ENCODE measurements around the gene RNASEH2B. TPM values are rescaled to one million over a fixed set of nuclear protein-coding genes. Genes with fewer than 3 reads are reported as not detected.

RNASEH2B gene
- total RNA-seq, 1 donor from 2014 or later = 60.5 TPM

DNA sequence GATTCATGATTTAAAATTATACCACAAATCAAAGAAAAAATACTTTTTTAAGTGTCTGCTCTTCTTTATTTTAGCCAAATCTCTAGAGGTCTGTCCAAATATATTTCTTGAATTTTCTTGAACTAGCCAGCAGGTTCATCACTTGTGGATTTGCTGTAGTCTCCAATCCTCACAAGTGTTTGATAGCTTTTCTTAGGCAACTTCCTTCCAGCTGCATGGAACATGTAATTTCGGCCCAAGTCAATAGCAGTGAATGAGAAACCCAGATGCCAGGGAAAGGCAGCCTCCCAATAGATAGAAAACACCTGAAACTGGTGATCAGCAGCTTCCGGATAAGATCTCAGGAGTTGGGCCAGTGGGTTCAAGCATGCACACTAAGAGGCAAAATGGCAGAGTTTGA lies 15.6 kb upstream of the RNASEH2B start:
- intact Hi-C loops (cut with DNase I) = no loop called here
- no peak overlapping the region for H3K27ac ChIP-seq
- TF ChIP-seq, protein P1, sequence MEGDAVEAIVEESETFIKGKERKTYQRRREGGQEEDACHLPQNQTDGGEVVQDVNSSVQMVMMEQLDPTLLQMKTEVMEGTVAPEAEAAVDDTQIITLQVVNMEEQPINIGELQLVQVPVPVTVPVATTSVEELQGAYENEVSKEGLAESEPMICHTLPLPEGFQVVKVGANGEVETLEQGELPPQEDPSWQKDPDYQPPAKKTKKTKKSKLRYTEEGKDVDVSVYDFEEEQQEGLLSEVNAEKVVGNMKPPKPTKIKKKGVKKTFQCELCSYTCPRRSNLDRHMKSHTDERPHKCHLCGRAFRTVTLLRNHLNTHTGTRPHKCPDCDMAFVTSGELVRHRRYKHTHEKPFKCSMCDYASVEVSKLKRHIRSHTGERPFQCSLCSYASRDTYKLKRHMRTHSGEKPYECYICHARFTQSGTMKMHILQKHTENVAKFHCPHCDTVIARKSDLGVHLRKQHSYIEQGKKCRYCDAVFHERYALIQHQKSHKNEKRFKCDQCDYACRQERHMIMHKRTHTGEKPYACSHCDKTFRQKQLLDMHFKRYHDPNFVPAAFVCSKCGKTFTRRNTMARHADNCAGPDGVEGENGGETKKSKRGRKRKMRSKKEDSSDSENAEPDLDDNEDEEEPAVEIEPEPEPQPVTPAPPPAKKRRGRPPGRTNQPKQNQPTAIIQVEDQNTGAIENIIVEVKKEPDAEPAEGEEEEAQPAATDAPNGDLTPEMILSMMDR (IDR thresholded peaks at IDR 0.05) = no peak
- H3K9me3 ChIP-seq = no peaks in the 10 kb centered on the region
- no peaks in the 10 kb centered on the region for H3K4me1 ChIP-seq
- H3K36me3 ChIP-seq = no peaks in the 10 kb centered on the region
- H3K4me3 ChIP-seq = no peak overlapping the region
- DNase-seq (ENCODE audit: low spot score in 2 of 2) = no peak
- no peaks in the 10 kb centered on the region for H3K27me3 ChIP-seq

DNA sequence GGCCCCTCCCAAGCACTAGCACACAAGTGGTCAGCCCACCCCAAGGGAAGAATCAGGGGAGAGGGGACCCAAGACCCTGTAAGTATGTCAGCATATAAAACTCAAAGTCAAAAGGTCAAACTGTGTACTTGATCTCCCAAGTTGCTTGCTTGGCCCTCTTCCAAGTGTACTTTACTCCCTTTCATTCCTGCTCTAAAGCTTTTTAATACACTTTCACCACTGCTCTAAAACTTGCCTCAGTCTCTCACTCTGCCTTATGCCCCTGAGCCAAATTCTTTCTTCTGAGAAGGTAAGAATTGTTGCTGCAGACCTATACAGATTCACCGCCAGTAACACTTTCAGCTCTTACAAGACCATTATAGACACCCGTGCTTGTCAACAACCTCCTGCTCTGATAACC lies 15.1 kb upstream of the RNASEH2B start:
- DNase-seq (ENCODE audit: low spot score in 2 of 2) = no peak
- intact Hi-C loops (cut with DNase I) = no loop called here
- TF ChIP-seq, protein P1 (IDR thresholded peaks at IDR 0.05) = no peak
- Histone ChIP-seq H3K27me3 (no peaks in the 10 kb centered on the region), H3K9me3 (no peaks in the 10 kb centered on the region), H3K27ac (no peak overlapping the region), H3K4me3 (no peak overlapping the region), H3K4me1 (no peaks in the 10 kb centered on the region), H3K36me3 (no peaks in the 10 kb centered on the region)

DNA sequence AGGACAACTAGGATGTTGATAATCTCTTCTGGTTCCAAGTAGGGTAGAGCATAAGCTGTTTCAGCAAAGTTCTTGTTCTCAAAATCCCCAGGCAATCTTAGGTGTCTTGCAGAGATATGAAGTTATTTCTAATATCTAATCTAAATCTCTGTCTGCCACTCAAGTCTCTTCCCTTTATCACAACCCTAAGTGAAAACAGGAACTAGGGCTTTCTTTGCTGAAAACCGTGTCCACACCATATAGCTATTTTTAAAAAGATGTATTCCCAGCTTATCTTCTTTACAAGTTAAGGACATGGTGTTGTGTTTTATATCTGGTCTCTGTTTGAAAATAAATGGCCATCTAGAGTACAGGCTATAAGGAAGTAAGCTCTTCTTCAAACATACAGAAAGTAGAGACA lies 11.3 kb upstream of the RNASEH2B start:
- TF ChIP-seq, protein P1 (IDR thresholded peaks at IDR 0.05) = no peak
- intact Hi-C loops (cut with DNase I) = no loop called here
- Histone ChIP-seq H3K27ac (no peak overlapping the region), H3K9me3 (no peaks in the 10 kb centered on the region), H3K27me3 (no peaks in the 10 kb centered on the region), H3K36me3 (no peaks in the 10 kb centered on the region), H3K4me3 (no peak overlapping the region), H3K4me1 (no peaks in the 10 kb centered on the region)
- DNase-seq (ENCODE audit: low spot score in 2 of 2) = no peak

DNA sequence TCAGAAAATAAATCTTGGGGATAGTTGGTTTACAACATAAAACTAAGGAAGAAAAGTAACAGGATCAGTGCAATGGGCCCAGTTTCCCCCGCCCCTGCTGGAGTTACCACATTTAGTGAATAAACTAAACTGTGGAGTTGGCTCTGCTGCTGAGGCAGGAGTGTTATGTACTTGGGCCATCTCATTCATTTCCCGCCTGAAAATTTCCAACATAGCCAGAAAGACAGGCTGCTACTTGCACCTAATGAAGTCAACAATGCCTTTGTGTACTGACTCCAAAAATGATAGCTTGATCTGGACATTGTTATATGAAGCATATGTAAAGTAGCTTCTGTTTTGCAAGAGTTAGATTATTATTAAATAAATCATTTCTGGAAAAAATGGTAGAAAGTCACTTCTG lies 7.9 kb upstream of the RNASEH2B start:
- TF ChIP-seq, protein P1 (IDR thresholded peaks at IDR 0.05) = no peak
- intact Hi-C loops (cut with DNase I) = no loop called here

DNA sequence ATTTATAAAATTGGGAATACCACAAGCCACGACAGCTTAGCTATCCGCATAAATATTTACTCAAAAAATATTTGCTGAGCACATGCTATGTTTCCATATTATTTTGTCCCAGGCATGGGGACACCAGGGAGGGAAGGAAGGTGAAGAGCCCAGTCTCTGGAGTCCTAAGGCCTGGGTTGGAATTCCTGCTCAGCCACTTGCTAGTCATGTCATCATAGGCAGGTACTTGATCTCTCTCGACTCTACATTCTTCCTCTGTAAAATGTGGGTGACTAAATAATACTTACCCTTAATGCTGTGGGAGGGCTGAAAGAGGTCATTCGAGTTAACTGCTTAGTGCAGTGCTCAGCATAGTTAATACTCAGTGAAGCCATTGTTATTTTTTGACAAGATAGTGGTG lies 4.3 kb upstream of the RNASEH2B start:
- TF ChIP-seq, protein P1 (IDR thresholded peaks at IDR 0.05) = no peak

More for the DNA sequence above, 7.9 kb upstream of the RNASEH2B start:
- Histone ChIP-seq H3K4me3 (no peak overlapping the region), H3K9me3 (no peaks in the 10 kb centered on the region), H3K27me3 (no peaks in the 10 kb centered on the region), H3K4me1 (no peaks in the 10 kb centered on the region), H3K27ac (no peak overlapping the region), H3K36me3 (no peaks in the 10 kb centered on the region)
- no peak for DNase-seq (ENCODE audit: low spot score in 2 of 2)

DNA sequence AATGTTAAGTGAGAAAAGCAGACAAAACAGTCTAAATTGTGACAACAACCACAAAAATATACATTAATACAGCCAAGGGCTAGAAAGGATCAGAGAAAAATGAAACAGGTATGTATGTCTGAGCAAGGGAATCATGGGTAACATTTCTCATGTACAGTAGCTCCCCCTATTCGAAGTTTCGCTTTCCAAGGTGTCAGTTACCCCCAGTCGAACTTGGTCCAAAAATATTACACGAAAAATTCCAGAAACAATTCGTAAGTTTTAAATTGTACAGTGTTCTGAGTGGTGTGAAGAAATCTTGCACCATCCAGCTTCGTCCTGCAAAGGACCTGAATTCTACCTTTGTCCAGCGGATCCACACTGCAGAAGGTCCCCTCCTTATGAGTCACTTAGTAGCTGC lies 1.8 kb upstream of the RNASEH2B start:
- TF ChIP-seq, protein P1 (IDR thresholded peaks at IDR 0.05) = no peak
- Histone ChIP-seq H3K27me3 (no peaks in the 10 kb centered on the region), H3K36me3 (no peaks in the 10 kb centered on the region), H3K4me1 (peaks cover 7 to 20% of the 10 kb centered on the region in 2 donors), H3K27ac (no peak overlapping the region), H3K4me3 (no peak overlapping the region), H3K9me3 (no peaks in the 10 kb centered on the region)
- intact Hi-C loops (cut with DNase I) = no loop called here
- no peak for DNase-seq (ENCODE audit: low spot score in 2 of 2)

More for the DNA sequence above, 4.3 kb upstream of the RNASEH2B start:
- no peaks in the 10 kb centered on the region for H3K9me3 ChIP-seq
- H3K27me3 ChIP-seq = no peaks in the 10 kb centered on the region
- H3K27ac ChIP-seq = no peak overlapping the region
- no peak for DNase-seq (ENCODE audit: low spot score in 2 of 2)
- no peaks in the 10 kb centered on the region for H3K36me3 ChIP-seq
- intact Hi-C loops (cut with DNase I) = no loop called here
- H3K4me3 ChIP-seq = no peak overlapping the region
- peaks cover 0 to 7% of the 10 kb centered on the region in 2 donors for H3K4me1 ChIP-seq
